ENCODE measurements around the gene AKR1E2.

AKR1E2 gene

DNA sequence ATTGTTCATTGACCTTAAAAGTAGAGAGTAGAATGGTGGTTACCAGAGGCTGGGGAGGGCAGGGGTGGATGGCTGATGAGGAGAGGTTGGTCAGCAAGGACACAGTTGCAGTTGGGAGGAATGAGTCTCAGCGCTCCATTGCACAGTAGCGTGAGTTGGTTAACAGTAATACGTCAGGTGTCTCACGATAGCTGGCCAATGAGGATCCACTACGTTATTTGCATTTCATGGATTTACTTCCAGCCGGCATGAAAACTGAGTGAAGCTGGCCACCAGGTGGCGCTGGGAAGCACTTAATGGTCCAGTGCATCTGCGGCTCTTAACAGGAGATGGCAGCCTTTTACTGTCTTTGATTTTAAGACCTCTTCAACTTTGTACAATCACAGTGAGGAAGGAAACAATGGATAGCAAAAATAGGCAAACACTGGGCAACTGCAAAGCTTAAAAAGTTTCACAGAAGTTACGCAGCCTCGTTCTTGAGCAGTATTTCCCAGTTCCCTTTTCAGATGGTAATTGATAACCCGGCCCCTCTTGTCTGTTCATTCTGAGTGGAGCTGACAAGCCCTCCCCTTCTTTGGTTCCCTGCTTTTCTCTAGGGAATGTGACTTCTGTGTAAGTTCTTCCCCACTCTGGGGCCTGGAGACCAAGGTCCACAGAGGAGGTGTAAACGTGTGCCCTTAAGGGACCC, 23.7 kb downstream of the AKR1E2 start:
- no peaks in the 10 kb centered on the region for H3K36me3 ChIP-seq (ENCODE audit: control insufficient read depth in 2 of 2, insufficient read depth in 2 of 2, low read length in 2 of 2)
- H3K9me3 ChIP-seq (ENCODE audit: control insufficient read depth in 2 of 2, low read length in 2 of 2): no peaks in the 10 kb centered on the region
- H3K4me1 ChIP-seq (ENCODE audit: control insufficient read depth in 2 of 2, insufficient read depth in 2 of 2, low read length in 2 of 2): peaks cover 3 to 4% of the 10 kb centered on the region in 2 donors
- H3K9ac ChIP-seq (ENCODE audit: low read depth in 1 of 2, low read length in 2 of 2): no peak overlapping the region
- H3K27ac ChIP-seq (ENCODE audit: low read depth in 2 of 2, low read length in 2 of 2): no peak overlapping the region
- H3K4me3 ChIP-seq (ENCODE audit: low read length in 2 of 2): peak overlapping the region in 1 of 2 donors; percentile 55
- no peaks in the 10 kb centered on the region for H3K27me3 ChIP-seq (ENCODE audit: control insufficient read depth in 2 of 2, insufficient read depth in 2 of 2, low read length in 2 of 2)

DNA sequence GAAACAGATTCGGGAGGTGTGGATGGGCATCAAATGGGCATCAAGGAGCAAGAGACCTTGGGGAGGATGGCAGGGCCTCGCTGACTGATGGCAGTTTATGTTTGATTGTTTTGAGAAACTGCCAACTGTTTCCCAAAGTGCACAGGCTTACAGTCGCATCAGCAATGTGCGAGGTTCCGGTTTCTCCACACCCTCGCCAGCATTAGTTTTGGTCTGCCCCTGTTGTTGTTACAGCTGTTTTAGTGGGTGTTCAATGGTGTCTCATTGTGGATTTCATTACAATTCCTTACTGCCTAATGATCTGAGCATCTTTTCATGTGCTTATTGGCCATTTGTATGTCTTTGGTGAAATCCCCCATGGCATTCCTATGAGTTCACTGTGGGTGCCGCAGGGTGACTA, 24.4 kb downstream of the AKR1E2 start:
- Histone ChIP-seq H3K4me3 (ENCODE audit: low read length in 2 of 2) (no peak overlapping the region), H3K27me3 (ENCODE audit: control insufficient read depth in 2 of 2, insufficient read depth in 2 of 2, low read length in 2 of 2) (no peaks in the 10 kb centered on the region), H3K9ac (ENCODE audit: low read depth in 1 of 2, low read length in 2 of 2) (no peak overlapping the region), H3K9me3 (ENCODE audit: control insufficient read depth in 2 of 2, low read length in 2 of 2) (no peaks in the 10 kb centered on the region), H3K4me1 (ENCODE audit: control insufficient read depth in 2 of 2, insufficient read depth in 2 of 2, low read length in 2 of 2) (peaks cover 3 to 4% of the 10 kb centered on the region in 2 donors), H3K27ac (ENCODE audit: low read depth in 2 of 2, low read length in 2 of 2) (no peak overlapping the region), H3K36me3 (ENCODE audit: control insufficient read depth in 2 of 2, insufficient read depth in 2 of 2, low read length in 2 of 2) (no peaks in the 10 kb centered on the region)

DNA sequence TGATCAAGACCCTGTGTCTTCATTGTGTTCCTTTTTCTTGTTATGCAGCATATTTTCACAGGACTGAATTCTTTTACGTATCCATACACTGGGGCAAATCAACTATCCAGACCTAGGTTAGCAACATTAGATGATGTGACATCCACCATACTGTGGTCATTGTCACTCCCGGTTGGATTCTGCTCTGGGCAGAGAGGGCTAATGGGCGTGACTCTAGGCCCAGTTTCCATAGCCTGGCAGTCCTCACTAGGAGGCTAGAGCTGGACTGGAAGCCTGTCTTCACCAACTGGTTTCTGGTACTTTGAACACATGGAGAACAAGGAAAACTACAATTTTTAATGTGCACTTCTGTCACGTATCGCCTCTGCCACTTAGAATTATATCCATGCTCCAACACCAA, 25.2 kb downstream of the AKR1E2 start:
- peaks cover 3 to 4% of the 10 kb centered on the region in 2 donors for H3K4me1 ChIP-seq (ENCODE audit: control insufficient read depth in 2 of 2, insufficient read depth in 2 of 2, low read length in 2 of 2)

DNA sequence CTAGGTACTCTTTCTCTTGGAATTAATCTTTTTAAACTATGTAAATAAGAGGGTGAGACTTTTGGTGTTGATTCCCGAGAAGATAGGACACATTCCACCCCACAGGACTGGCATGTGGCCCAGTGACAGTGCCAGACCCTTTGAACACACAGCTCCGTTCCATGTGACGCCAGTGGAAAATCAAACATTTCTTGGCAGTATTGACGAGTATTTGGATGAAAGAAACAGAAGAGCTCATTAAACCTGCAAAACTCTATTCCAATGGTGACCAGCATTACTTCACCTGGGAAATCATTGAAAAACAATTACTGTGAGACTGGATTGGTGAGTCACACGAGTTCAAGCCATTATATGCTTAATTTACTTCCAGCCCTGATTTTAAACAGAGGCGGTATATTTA, 25.8 kb downstream of the AKR1E2 start:
- no peak overlapping the region for H3K9ac ChIP-seq (ENCODE audit: low read depth in 1 of 2, low read length in 2 of 2)
- H3K4me1 ChIP-seq (ENCODE audit: control insufficient read depth in 2 of 2, insufficient read depth in 2 of 2, low read length in 2 of 2): peaks cover 3 to 4% of the 10 kb centered on the region in 2 donors
- H3K36me3 ChIP-seq (ENCODE audit: control insufficient read depth in 2 of 2, insufficient read depth in 2 of 2, low read length in 2 of 2): no peaks in the 10 kb centered on the region
- H3K9me3 ChIP-seq (ENCODE audit: control insufficient read depth in 2 of 2, low read length in 2 of 2): no peaks in the 10 kb centered on the region
- H3K4me3 ChIP-seq (ENCODE audit: low read length in 2 of 2): no peak overlapping the region
- no peak overlapping the region for H3K27ac ChIP-seq (ENCODE audit: low read depth in 2 of 2, low read length in 2 of 2)
- no peaks in the 10 kb centered on the region for H3K27me3 ChIP-seq (ENCODE audit: control insufficient read depth in 2 of 2, insufficient read depth in 2 of 2, low read length in 2 of 2)

More for the DNA sequence above, 25.2 kb downstream of the AKR1E2 start:
- Histone ChIP-seq H3K27me3 (ENCODE audit: control insufficient read depth in 2 of 2, insufficient read depth in 2 of 2, low read length in 2 of 2) (no peaks in the 10 kb centered on the region), H3K27ac (ENCODE audit: low read depth in 2 of 2, low read length in 2 of 2) (no peak overlapping the region), H3K9ac (ENCODE audit: low read depth in 1 of 2, low read length in 2 of 2) (no peak overlapping the region), H3K36me3 (ENCODE audit: control insufficient read depth in 2 of 2, insufficient read depth in 2 of 2, low read length in 2 of 2) (no peaks in the 10 kb centered on the region), H3K4me3 (ENCODE audit: low read length in 2 of 2) (no peak overlapping the region), H3K9me3 (ENCODE audit: control insufficient read depth in 2 of 2, low read length in 2 of 2) (no peaks in the 10 kb centered on the region)

DNA sequence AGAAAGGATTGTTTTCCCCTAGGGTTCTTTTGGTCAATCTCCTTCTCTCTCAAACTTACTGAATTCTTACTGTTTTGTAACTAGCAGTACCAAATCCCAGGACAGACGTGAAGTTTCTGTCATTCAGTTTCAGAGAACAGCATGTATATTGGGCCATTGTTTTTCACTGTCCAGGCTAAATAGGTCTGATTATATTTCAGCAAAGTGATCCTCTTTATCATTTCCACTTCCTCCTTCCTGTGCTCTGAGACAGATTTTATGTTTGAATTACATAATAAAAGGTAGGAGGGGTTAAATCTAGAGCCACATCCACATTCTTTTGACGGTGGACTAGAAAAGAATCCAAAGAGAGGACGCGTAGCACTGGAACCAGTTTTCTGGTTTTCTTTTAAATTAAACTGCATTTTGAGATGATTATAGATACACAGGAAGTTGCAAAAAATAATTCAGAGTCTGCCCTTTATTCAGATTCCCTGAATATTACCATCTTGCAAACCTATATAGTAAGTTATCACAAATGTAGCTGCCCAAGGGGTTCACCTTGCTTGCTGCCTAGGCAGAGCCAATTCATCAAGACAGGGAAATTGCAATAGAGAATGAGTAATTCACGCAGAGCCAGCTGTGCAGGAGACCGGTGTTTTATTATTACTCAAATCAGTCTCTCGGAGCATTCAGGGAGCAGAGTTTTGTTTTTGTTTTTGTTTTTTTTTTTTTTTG, 40.1 kb downstream of the AKR1E2 start:
- Histone ChIP-seq H3K36me3 (ENCODE audit: control insufficient read depth in 2 of 2, insufficient read depth in 2 of 2, low read length in 2 of 2) (no peaks in the 10 kb centered on the region), H3K27ac (ENCODE audit: low read depth in 2 of 2, low read length in 2 of 2) (no peak overlapping the region), H3K27me3 (ENCODE audit: control insufficient read depth in 2 of 2, insufficient read depth in 2 of 2, low read length in 2 of 2) (no peaks in the 10 kb centered on the region), H3K4me3 (ENCODE audit: low read length in 2 of 2) (no peak overlapping the region), H3K9ac (ENCODE audit: low read depth in 1 of 2, low read length in 2 of 2) (no peak overlapping the region), H3K4me1 (ENCODE audit: control insufficient read depth in 2 of 2, insufficient read depth in 2 of 2, low read length in 2 of 2) (no peaks in the 10 kb centered on the region), H3K9me3 (ENCODE audit: control insufficient read depth in 2 of 2, low read length in 2 of 2) (no peaks in the 10 kb centered on the region)

DNA sequence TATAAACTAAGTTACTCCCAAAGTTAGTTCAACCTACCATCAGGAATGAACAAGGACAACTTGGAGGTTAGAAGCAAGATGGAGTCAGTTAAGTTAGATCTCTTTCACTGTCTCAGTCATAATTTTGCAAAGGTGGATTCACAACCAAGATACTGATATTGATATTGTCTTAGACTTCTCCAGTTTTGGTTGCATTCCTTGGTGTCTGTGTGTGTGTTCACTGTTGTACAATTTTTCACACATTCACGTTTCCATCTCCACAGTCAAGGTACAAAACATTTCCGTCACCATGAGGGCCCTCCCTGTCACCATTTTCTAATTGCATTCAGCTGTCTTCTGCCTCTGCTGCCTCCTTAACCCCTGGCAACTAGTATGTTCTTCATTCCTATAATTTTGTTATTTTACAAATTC, 41.1 kb downstream of the AKR1E2 start:
- Histone ChIP-seq H3K36me3 (ENCODE audit: control insufficient read depth in 2 of 2, insufficient read depth in 2 of 2, low read length in 2 of 2) (no peaks in the 10 kb centered on the region), H3K27ac (ENCODE audit: low read depth in 2 of 2, low read length in 2 of 2) (no peak overlapping the region), H3K4me1 (ENCODE audit: control insufficient read depth in 2 of 2, insufficient read depth in 2 of 2, low read length in 2 of 2) (no peaks in the 10 kb centered on the region), H3K4me3 (ENCODE audit: low read length in 2 of 2) (no peak overlapping the region), H3K27me3 (ENCODE audit: control insufficient read depth in 2 of 2, insufficient read depth in 2 of 2, low read length in 2 of 2) (no peaks in the 10 kb centered on the region), H3K9me3 (ENCODE audit: control insufficient read depth in 2 of 2, low read length in 2 of 2) (no peaks in the 10 kb centered on the region), H3K9ac (ENCODE audit: low read depth in 1 of 2, low read length in 2 of 2) (no peak overlapping the region)

DNA sequence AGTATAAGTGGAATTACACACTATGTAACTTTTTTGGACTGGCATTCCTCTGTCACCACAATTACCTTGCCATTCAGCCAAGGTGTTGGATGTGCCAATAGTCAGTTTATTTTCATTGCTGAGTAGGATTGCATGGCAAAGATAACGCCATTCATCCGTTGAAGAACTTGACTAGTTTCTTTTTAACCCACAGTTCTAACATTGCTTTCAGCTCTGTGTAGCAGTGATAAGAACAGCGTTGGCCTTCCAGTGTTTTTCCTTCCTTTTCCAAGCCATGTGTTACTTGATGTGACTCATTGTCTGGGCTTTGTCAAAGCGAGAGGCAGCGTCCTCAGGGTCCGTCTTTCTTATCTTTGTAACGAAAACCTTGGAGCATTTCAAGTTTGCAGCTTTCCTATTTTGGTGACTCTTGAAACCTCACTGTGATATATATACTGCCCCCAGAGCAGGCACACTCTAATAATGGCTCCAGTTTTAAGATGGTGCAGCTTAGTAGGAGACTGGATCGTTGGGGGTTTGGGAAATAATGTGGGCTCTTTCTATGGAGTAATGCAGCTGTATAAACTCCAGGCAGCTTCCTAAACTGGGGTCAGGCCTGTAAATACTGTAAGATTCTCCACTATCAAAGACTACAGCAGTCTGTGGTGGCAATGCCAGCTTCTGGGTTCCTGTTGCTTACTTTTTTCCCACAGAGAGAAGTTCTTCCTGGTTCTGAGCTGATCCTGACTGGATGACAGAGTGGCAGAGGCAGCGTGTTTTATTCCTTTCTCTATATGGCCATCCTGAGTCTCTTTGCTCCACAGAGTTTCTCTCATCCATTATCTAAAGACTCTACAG, 41.7 kb downstream of the AKR1E2 start:
- Histone ChIP-seq H3K9ac (ENCODE audit: low read depth in 1 of 2, low read length in 2 of 2) (no peak overlapping the region), H3K36me3 (ENCODE audit: control insufficient read depth in 2 of 2, insufficient read depth in 2 of 2, low read length in 2 of 2) (no peaks in the 10 kb centered on the region), H3K27me3 (ENCODE audit: control insufficient read depth in 2 of 2, insufficient read depth in 2 of 2, low read length in 2 of 2) (no peaks in the 10 kb centered on the region), H3K4me3 (ENCODE audit: low read length in 2 of 2) (no peak overlapping the region), H3K4me1 (ENCODE audit: control insufficient read depth in 2 of 2, insufficient read depth in 2 of 2, low read length in 2 of 2) (no peaks in the 10 kb centered on the region), H3K27ac (ENCODE audit: low read depth in 2 of 2, low read length in 2 of 2) (no peak overlapping the region), H3K9me3 (ENCODE audit: control insufficient read depth in 2 of 2, low read length in 2 of 2) (no peaks in the 10 kb centered on the region)

DNA sequence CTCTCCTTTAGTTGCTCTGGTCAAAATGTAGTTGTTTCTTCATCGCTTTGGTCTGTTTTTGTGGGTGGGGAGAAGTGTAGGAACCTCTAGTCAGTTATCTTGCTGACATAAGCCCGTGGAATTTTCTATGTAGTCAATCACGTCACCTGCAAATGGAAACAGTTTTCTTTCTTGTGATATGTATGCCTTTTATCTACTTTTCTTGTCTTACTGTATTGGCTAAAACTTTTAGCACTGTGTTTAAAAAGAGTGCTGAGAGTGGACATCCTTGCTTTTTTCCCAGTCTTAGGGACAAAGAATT, 42.3 kb downstream of the AKR1E2 start:
- H3K4me3 ChIP-seq (ENCODE audit: low read length in 2 of 2): no peak overlapping the region
- no peaks in the 10 kb centered on the region for H3K4me1 ChIP-seq (ENCODE audit: control insufficient read depth in 2 of 2, insufficient read depth in 2 of 2, low read length in 2 of 2)
- no peaks in the 10 kb centered on the region for H3K27me3 ChIP-seq (ENCODE audit: control insufficient read depth in 2 of 2, insufficient read depth in 2 of 2, low read length in 2 of 2)
- H3K36me3 ChIP-seq (ENCODE audit: control insufficient read depth in 2 of 2, insufficient read depth in 2 of 2, low read length in 2 of 2): no peaks in the 10 kb centered on the region
- H3K27ac ChIP-seq (ENCODE audit: low read depth in 2 of 2, low read length in 2 of 2): no peak overlapping the region
- no peaks in the 10 kb centered on the region for H3K9me3 ChIP-seq (ENCODE audit: control insufficient read depth in 2 of 2, low read length in 2 of 2)
- no peak overlapping the region for H3K9ac ChIP-seq (ENCODE audit: low read depth in 1 of 2, low read length in 2 of 2)

DNA sequence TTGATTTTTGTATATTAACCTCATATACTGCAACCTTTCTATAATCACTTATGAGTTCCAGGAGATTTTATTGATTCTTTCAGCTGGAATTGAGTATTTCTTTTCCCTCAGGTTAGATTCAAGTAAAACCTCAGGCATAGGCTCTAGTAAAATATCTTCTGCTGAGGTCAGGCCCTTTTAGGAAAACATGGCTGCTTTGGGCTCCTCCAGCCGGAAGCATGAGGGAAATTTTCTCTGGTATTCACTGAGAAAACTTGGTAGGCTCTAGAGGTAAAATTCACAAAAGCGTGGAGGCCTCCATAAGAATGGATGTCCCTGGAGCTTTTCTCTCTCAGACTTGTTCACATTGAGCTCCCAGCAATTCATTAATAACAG, 56.7 kb downstream of the AKR1E2 start:
- Histone ChIP-seq H3K27ac (ENCODE audit: low read depth in 2 of 2, low read length in 2 of 2) (no peak overlapping the region), H3K4me3 (ENCODE audit: low read length in 2 of 2) (no peak overlapping the region), H3K4me1 (ENCODE audit: control insufficient read depth in 2 of 2, insufficient read depth in 2 of 2, low read length in 2 of 2) (no peaks in the 10 kb centered on the region), H3K36me3 (ENCODE audit: control insufficient read depth in 2 of 2, insufficient read depth in 2 of 2, low read length in 2 of 2) (no peaks in the 10 kb centered on the region), H3K9me3 (ENCODE audit: control insufficient read depth in 2 of 2, low read length in 2 of 2) (no peaks in the 10 kb centered on the region), H3K27me3 (ENCODE audit: control insufficient read depth in 2 of 2, insufficient read depth in 2 of 2, low read length in 2 of 2) (no peaks in the 10 kb centered on the region), H3K9ac (ENCODE audit: low read depth in 1 of 2, low read length in 2 of 2) (no peak overlapping the region)

DNA sequence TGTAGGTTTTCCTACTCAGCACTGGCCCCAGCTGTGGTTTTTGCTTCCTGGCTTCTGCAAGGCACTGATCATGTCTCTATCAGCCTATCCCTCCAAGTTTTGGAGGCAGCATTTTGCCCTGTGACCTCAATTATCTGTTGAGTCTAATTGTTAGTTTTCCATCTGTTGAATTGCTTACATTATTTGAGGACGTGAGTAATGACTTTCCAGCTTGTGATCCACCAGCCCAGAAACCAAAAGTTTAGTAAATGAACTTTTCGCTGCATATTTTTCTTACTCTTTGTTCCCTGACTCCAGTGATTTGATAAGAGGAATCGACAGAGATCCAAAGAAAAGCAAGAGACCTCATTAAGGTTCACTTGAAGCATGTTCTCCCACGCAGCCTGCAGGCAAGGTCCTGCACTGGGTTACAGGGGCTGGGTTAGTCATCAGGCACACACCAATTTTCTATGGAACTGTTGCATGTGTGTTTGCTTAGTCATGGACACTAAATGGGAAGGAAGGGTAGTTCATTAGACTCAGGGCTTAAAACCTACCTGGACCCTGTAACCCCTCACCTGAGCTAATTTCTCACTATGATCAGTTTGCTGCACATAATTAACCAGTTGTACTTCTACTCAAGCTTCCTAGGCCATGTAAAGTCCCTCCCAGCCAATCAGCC, 57.2 kb downstream of the AKR1E2 start:
- no peak overlapping the region for H3K27ac ChIP-seq (ENCODE audit: low read depth in 2 of 2, low read length in 2 of 2)

More for the DNA sequence above, 57.2 kb downstream of the AKR1E2 start:
- Histone ChIP-seq H3K9ac (ENCODE audit: low read depth in 1 of 2, low read length in 2 of 2) (no peak overlapping the region), H3K36me3 (ENCODE audit: control insufficient read depth in 2 of 2, insufficient read depth in 2 of 2, low read length in 2 of 2) (no peaks in the 10 kb centered on the region), H3K27me3 (ENCODE audit: control insufficient read depth in 2 of 2, insufficient read depth in 2 of 2, low read length in 2 of 2) (no peaks in the 10 kb centered on the region), H3K4me3 (ENCODE audit: low read length in 2 of 2) (no peak overlapping the region), H3K4me1 (ENCODE audit: control insufficient read depth in 2 of 2, insufficient read depth in 2 of 2, low read length in 2 of 2) (no peaks in the 10 kb centered on the region), H3K9me3 (ENCODE audit: control insufficient read depth in 2 of 2, low read length in 2 of 2) (no peaks in the 10 kb centered on the region)

Measured in mucosa of rectum (tissue), 2 donors.